Astrocyte (in vitro differentiated cells and primary cell): ENCODE measurements around the gene FAM3C. TPM values are rescaled to one million over a fixed set of nuclear protein-coding genes. Genes with fewer than 3 reads are reported as not detected.

Experiments used
- DNase-seq: peaks from one replicate; pipeline ENCODE4 v3.0.0-alpha.2; 2010; ENCODE audit warnings: low read depth
- FAIRE-seq: peaks from 2 replicates; lab custom pipeline; 2011; peaks lifted over from hg19 to GRCh38; lab: Jason Lieb, UNC
- H2AFZ ChIP-seq: 2 replicates; pipeline ENCODE4 v1.6.0; 2012; ENCODE audit warnings: low read depth, low read length, inconsistent platforms
- H3K27ac ChIP-seq: 2 replicates; pipeline ENCODE4 v1.5.1; 2011; ENCODE audit warnings: low read depth, low read length, inconsistent platforms
- H3K27me3 ChIP-seq: 2 replicates; pipeline ENCODE4 v1.6.0; 2011; ENCODE audit warnings: low read length, inconsistent platforms; ENCODE audit not compliant: insufficient read depth
- H3K36me3 ChIP-seq: 2 replicates; pipeline ENCODE4 v1.5.1; 2011; ENCODE audit warnings: low read length, inconsistent platforms; ENCODE audit not compliant: insufficient read depth
- H3K4me1 ChIP-seq: 2 replicates; pipeline ENCODE4 v1.5.1; 2011; ENCODE audit warnings: low read length, inconsistent platforms; ENCODE audit not compliant: insufficient read depth
- H3K4me2 ChIP-seq: 2 replicates; pipeline ENCODE4 v1.6.0; 2012; ENCODE audit warnings: low read length, inconsistent platforms
- H3K4me3 ChIP-seq: 2 replicates; pipeline ENCODE4 v1.5.1; 2011; ENCODE audit warnings: low read depth, mild to moderate bottlenecking, low read length, inconsistent platforms; ENCODE audit not compliant: insufficient read depth
- H3K79me2 ChIP-seq: 2 replicates; pipeline ENCODE4 v1.6.0; 2012; ENCODE audit warnings: mild to moderate bottlenecking, low read length, inconsistent platforms; ENCODE audit not compliant: insufficient read depth
- H3K9ac ChIP-seq: 2 replicates; pipeline ENCODE4 v1.6.0; 2012; ENCODE audit warnings: mild to moderate bottlenecking, low read length, inconsistent platforms
- H3K9me3 ChIP-seq: 2 replicates; pipeline ENCODE4 v1.5.1; 2012; ENCODE audit warnings: low read depth, mild to moderate bottlenecking, low read length, inconsistent platforms; ENCODE audit not compliant: insufficient read depth
- H4K20me1 ChIP-seq: 2 replicates; pipeline ENCODE4 v1.6.0; 2012; ENCODE audit warnings: low read length, inconsistent platforms; ENCODE audit not compliant: insufficient read depth
- H3K27ac Mint-ChIP-seq: one replicate; pipeline ENCODE4 v1.8.0; 2021; ENCODE audit warnings: mild to moderate bottlenecking, mixed read lengths; ENCODE audit not compliant: unreplicated experiment
- H3K27me3 Mint-ChIP-seq: one replicate; pipeline ENCODE4 v1.8.0; 2021; ENCODE audit warnings: low read depth, mixed read lengths; ENCODE audit not compliant: unreplicated experiment
- H3K36me3 Mint-ChIP-seq: one replicate; pipeline ENCODE4 v1.8.0; 2021; ENCODE audit warnings: low read depth, mixed read lengths; ENCODE audit not compliant: unreplicated experiment
- H3K4me1 Mint-ChIP-seq: one replicate; pipeline ENCODE4 v1.8.0; 2021; ENCODE audit warnings: low read depth, mixed read lengths; ENCODE audit not compliant: unreplicated experiment
- H3K4me3 Mint-ChIP-seq: one replicate; pipeline ENCODE4 v1.8.0; 2021; ENCODE audit warnings: mild to moderate bottlenecking, moderate library complexity, mixed read lengths; ENCODE audit not compliant: unreplicated experiment
- H3K9me3 Mint-ChIP-seq: one replicate; pipeline ENCODE4 v1.8.0; 2021; ENCODE audit warnings: mild to moderate bottlenecking, mixed read lengths; ENCODE audit not compliant: unreplicated experiment
- EZH2 ChIP-seq: IDR thresholded peaks from 2 replicates; pipeline ENCODE4 v1.6.1; 2012; ENCODE audit warnings: mild to moderate bottlenecking, low read length, inconsistent platforms; ENCODE audit not compliant: insufficient read depth
- total RNA-seq: library from RNA; stranded (reverse); gene quantifications from 2 replicates; pipeline ENCODE4 v1.2.1, GENCODE V29; 2021
- TF ChIP-seq, protein P1 (sequence below): IDR thresholded peaks from 2 replicates; pipeline ENCODE4 v1.5.1; 2011; ENCODE audit warnings: low read depth, mild to moderate bottlenecking, inconsistent platforms, low read length, moderate library complexity; ENCODE audit not compliant: insufficient read depth

Gene FAM3C
- total RNA-seq, 1 donor from 2014 or later: 71.8 TPM

DNA sequence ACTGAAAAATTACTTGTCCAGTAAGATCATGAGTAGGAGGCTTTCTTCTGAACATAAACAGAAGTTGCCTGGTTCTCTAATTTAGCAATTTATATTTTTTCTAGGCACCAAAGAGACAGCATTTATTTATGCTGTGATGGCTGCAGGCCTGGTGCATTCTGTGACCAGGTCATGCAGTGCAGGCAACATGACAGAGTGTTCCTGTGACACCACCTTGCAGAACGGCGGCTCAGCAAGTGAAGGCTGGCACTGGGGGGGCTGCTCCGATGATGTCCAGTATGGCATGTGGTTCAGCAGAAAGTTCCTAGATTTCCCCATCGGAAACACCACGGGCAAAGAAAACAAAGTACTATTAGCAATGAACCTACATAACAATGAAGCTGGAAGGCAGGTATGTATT lies 64.5 kb downstream of the FAM3C start:
- no peak for DNase-seq

DNA sequence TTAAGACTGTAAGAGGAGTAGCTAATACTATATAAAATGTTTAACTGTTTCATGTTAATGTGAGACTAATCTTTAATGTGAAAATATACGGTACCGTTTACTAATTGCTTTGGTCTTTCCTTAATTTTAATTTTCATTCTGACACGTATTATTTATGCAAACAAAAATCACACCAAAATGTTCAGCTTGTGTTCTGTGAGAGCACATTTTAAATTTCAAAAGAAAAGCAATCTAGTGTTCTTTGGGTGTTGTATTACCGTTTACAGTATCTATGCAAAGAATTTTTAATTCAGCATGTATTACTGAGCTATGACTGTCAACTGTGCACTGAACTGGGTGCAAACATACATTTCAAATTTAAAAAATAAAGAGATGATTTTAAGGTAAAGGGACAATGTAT lies 65.1 kb downstream of the FAM3C start:
- H3K27ac Mint-ChIP-seq: no peak overlapping the region
- peaks cover 40% of the 10 kb centered on the region for H3K27me3 Mint-ChIP-seq
- no peaks in the 10 kb centered on the region for H3K4me1 Mint-ChIP-seq
- no peak overlapping the region for H3K4me3 ChIP-seq
- H2AFZ ChIP-seq: no peak overlapping the region
- H3K9ac ChIP-seq: no peak overlapping the region
- no peaks in the 10 kb centered on the region for H3K36me3 ChIP-seq
- H3K4me2 ChIP-seq: no peak overlapping the region
- no peak overlapping the region for H3K27ac ChIP-seq
- no peaks in the 10 kb centered on the region for H3K9me3 ChIP-seq
- no peak for FAIRE-seq
- TF ChIP-seq, protein P1, sequence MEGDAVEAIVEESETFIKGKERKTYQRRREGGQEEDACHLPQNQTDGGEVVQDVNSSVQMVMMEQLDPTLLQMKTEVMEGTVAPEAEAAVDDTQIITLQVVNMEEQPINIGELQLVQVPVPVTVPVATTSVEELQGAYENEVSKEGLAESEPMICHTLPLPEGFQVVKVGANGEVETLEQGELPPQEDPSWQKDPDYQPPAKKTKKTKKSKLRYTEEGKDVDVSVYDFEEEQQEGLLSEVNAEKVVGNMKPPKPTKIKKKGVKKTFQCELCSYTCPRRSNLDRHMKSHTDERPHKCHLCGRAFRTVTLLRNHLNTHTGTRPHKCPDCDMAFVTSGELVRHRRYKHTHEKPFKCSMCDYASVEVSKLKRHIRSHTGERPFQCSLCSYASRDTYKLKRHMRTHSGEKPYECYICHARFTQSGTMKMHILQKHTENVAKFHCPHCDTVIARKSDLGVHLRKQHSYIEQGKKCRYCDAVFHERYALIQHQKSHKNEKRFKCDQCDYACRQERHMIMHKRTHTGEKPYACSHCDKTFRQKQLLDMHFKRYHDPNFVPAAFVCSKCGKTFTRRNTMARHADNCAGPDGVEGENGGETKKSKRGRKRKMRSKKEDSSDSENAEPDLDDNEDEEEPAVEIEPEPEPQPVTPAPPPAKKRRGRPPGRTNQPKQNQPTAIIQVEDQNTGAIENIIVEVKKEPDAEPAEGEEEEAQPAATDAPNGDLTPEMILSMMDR: no peak
- TF ChIP-seq EZH2: no peak
- H4K20me1 ChIP-seq: no peaks in the 10 kb centered on the region
- no peak for DNase-seq
- peaks cover 22% of the 10 kb centered on the region for H3K27me3 ChIP-seq
- no peaks in the 10 kb centered on the region for H3K79me2 ChIP-seq
- no peaks in the 10 kb centered on the region for H3K9me3 Mint-ChIP-seq
- peaks cover 11% of the 10 kb centered on the region for H3K4me1 ChIP-seq
- H3K36me3 Mint-ChIP-seq: no peaks in the 10 kb centered on the region
- H3K4me3 Mint-ChIP-seq: no peak overlapping the region

More for the DNA sequence above, 64.5 kb downstream of the FAM3C start:
- H3K27ac ChIP-seq: no peak overlapping the region
- no peak overlapping the region for H2AFZ ChIP-seq
- H3K4me3 Mint-ChIP-seq: no peak overlapping the region
- H3K4me2 ChIP-seq: no peak overlapping the region
- no peak overlapping the region for H3K27ac Mint-ChIP-seq
- no peaks in the 10 kb centered on the region for H3K36me3 ChIP-seq
- H3K36me3 Mint-ChIP-seq: no peaks in the 10 kb centered on the region
- no peak for FAIRE-seq
- no peak overlapping the region for H3K4me3 ChIP-seq
- H3K9ac ChIP-seq: no peak overlapping the region
- H3K4me1 Mint-ChIP-seq: no peaks in the 10 kb centered on the region
- H3K4me1 ChIP-seq: peaks cover 11% of the 10 kb centered on the region
- H4K20me1 ChIP-seq: no peaks in the 10 kb centered on the region
- peaks cover 40% of the 10 kb centered on the region for H3K27me3 Mint-ChIP-seq
- no peaks in the 10 kb centered on the region for H3K9me3 Mint-ChIP-seq
- peaks cover 22% of the 10 kb centered on the region for H3K27me3 ChIP-seq
- TF ChIP-seq, protein P1: no peak
- TF ChIP-seq EZH2: no peak
- H3K9me3 ChIP-seq: no peaks in the 10 kb centered on the region
- no peaks in the 10 kb centered on the region for H3K79me2 ChIP-seq

DNA sequence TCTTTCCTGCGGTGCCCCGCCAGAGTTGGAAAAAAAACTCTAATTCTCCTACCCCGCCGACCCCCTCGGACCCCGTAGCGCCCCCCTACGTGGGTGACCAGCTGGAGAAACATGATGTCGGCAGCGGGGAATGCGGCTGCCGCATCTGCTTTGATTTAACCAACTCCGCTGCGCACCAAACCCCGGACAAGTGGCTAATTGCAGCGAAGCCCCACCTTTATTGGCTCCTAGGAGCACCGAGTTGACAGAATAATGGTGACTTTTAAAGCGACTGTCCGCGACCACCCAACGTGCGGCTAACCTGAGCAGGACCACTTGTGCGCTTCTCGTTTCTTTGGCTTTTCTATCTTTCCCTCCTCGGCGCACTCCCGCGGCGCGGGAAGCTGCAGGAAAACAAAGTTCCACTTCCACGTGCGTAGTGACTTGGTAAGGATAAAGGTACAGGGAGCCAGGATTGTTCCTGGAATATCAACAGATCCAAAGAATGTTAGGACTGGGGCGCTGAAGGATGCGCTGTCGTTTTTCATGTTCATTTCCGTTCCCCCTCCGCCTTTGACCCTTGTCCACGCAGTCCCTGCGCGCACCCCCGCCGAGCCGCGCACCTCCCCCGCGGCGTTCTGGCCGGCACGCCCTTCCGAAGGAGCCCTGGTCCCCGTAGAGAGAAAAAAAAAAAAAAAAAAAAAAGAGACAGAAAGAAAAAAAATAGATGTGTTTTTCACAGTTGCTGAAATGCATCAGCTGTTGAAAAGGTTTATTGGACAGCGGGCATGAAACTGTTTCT lies 65.9 kb downstream of the FAM3C start:
- peak overlapping the region; percentile 83 for H3K4me3 Mint-ChIP-seq
- DNase-seq (no peak), FAIRE-seq (no peak)
- H3K36me3 ChIP-seq: no peaks in the 10 kb centered on the region
- H3K4me3 ChIP-seq: peak overlapping the region; percentile 71
- no peaks in the 10 kb centered on the region for H4K20me1 ChIP-seq
- H3K27ac Mint-ChIP-seq: no peak overlapping the region
- no peaks in the 10 kb centered on the region for H3K36me3 Mint-ChIP-seq
- no peak for TF ChIP-seq EZH2
- TF ChIP-seq, protein P1: no peak
- peaks cover 22% of the 10 kb centered on the region for H3K27me3 ChIP-seq
- H3K27ac ChIP-seq: no peak overlapping the region
- H3K4me1 ChIP-seq: peaks cover 11% of the 10 kb centered on the region
- H3K4me2 ChIP-seq: peak overlapping the region; percentile 99
- H3K9ac ChIP-seq: peak overlapping the region; percentile 33
- H3K27me3 Mint-ChIP-seq: peaks cover 41% of the 10 kb centered on the region
- H3K9me3 Mint-ChIP-seq: no peaks in the 10 kb centered on the region
- H3K4me1 Mint-ChIP-seq: no peaks in the 10 kb centered on the region
- no peaks in the 10 kb centered on the region for H3K9me3 ChIP-seq
- no peaks in the 10 kb centered on the region for H3K79me2 ChIP-seq
- H2AFZ ChIP-seq: peak overlapping the region; percentile 75
